MCF 10A (cell line): ENCODE data around the gene CNOT10. TPM values are rescaled to one million over a fixed set of nuclear protein-coding genes. Genes with fewer than 3 reads are reported as not detected.

Experiments
- BruUV-seq: library from RNA; stranded (reverse); fragments of 400-500 nt; replicated peaks from 2 replicates; lab custom pipeline; 2021; lab: Mats Ljungman, UMichigan
- CTCF ChIA-PET: fragments of 300-600 bp; sonication (Branson Sonifier 250); formaldehyde crosslinking; extraction: SDS; loops from one replicate; lab custom pipeline; 2021; ENCODE audit warnings: antibody characterized with exemption, inconsistent platforms; lab: Yijun Ruan, JAX
- POLR2A ChIA-PET: fragments of 300-600, 350-650 bp; sonication (Branson Sonifier 250); formaldehyde crosslinking; extraction: SDS; loops from one replicate; lab custom pipeline; 2020; ENCODE audit warnings: antibody characterized with exemption, inconsistent platforms; lab: Yijun Ruan, JAX
- DNase-seq: peaks from one replicate; pipeline ENCODE4 v3.0.0-alpha.2; 2018; ENCODE audit not compliant: unreplicated experiment
- H3K27ac Mint-ChIP-seq: one replicate; pipeline ENCODE4 v1.8.0; 2022; ENCODE audit warnings: mild to moderate bottlenecking, low read depth, mixed read lengths; ENCODE audit not compliant: unreplicated experiment
- H3K27me3 Mint-ChIP-seq: one replicate; pipeline ENCODE4 v1.8.0; 2022; ENCODE audit warnings: mixed read lengths; ENCODE audit not compliant: insufficient read depth, unreplicated experiment
- H3K36me3 Mint-ChIP-seq: one replicate; pipeline ENCODE4 v1.8.0; 2022; ENCODE audit warnings: mild to moderate bottlenecking, moderate library complexity, mixed read lengths; ENCODE audit not compliant: insufficient read depth, unreplicated experiment
- H3K4me1 Mint-ChIP-seq: one replicate; pipeline ENCODE4 v1.8.0; 2022; ENCODE audit warnings: mixed read lengths; ENCODE audit not compliant: insufficient read depth, unreplicated experiment
- H3K4me3 Mint-ChIP-seq: one replicate; pipeline ENCODE4 v1.8.0; 2022; ENCODE audit warnings: mild to moderate bottlenecking, moderate library complexity, mixed read lengths; ENCODE audit not compliant: unreplicated experiment
- H3K9me3 Mint-ChIP-seq: one replicate; pipeline ENCODE4 v1.8.0; 2022; ENCODE audit warnings: mixed read lengths; ENCODE audit not compliant: unreplicated experiment
- intact Hi-C: fragments of 100-400 bp; cut with micrococcal nuclease; formaldehyde crosslinking; loops from 2 replicates; pipeline ENCODE4 v1.14.1; 2022
- total RNA-seq: library from RNA; stranded (reverse); gene quantifications from 2 replicates; pipeline ENCODE4 v1.2.3, GENCODE V29; 2022
- TF ChIP-seq, protein P1 (sequence below): fragments of 200-600 bp; IDR thresholded peaks from one replicate; pipeline ENCODE4 v1.8.0; 2022; ENCODE audit warnings: antibody characterized with exemption, mild to moderate bottlenecking; ENCODE audit not compliant: unreplicated experiment

CNOT10 gene
- total RNA-seq, 1 experiment from 2014 or later: 53.1 TPM

DNA sequence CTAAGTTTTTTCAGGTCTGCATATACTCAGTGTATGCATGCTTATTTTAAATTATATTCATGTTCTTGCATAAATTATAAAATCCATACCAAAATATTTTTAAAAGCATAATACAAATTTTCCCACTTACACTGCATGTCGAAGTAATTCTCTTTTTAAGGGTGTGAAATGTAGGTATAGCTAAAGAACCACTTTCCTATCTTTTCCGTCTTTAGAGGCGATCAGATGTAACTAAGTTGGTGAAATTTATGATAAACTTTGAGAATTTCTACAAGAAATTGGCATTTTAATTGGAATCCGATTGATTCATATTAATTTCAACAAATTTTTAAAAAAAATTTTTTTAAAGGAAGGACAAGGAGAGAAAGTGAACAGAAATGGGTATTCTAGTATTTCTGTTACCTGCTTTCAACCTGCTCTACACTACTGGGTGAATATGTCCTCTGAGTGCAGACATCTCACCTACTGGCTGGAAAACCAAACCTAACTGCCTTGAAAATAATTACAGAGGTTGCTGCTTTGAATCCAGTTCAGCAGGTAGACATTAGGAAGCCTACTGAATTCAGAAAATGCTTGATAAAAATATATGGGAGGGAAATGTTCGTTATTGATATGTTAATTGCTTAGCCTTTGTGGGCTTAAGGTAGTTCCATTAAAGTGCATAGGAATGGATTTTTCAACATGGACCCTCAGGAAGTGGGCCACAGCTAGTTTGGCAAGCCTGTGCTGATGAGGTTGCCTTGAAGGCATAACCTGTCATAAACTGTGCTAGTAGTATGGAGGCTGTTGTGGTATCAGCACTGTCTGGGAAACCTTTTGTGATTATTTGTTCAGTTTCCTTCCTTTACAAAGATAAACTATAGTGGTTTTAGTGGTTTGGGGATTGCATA lies 137.9 kb downstream of the CNOT10 start:
- no peaks in the 10 kb centered on the region for H3K36me3 Mint-ChIP-seq
- TF ChIP-seq, protein P1, sequence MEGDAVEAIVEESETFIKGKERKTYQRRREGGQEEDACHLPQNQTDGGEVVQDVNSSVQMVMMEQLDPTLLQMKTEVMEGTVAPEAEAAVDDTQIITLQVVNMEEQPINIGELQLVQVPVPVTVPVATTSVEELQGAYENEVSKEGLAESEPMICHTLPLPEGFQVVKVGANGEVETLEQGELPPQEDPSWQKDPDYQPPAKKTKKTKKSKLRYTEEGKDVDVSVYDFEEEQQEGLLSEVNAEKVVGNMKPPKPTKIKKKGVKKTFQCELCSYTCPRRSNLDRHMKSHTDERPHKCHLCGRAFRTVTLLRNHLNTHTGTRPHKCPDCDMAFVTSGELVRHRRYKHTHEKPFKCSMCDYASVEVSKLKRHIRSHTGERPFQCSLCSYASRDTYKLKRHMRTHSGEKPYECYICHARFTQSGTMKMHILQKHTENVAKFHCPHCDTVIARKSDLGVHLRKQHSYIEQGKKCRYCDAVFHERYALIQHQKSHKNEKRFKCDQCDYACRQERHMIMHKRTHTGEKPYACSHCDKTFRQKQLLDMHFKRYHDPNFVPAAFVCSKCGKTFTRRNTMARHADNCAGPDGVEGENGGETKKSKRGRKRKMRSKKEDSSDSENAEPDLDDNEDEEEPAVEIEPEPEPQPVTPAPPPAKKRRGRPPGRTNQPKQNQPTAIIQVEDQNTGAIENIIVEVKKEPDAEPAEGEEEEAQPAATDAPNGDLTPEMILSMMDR: no peak
- intact Hi-C loops: no loop called here
- DNase-seq: no peak
- ChIA-PET POLR2A (interaction anchor here (0.7 kb wide), 2 partner anchors 34 to 146 kb away, joined by 3 read pairs; no protein-coding TSS in a partner anchor), CTCF (no interaction called here)
- no peaks in the 10 kb centered on the region for H3K9me3 Mint-ChIP-seq
- no TSS peak for BruUV-seq
- no peak overlapping the region for H3K4me3 Mint-ChIP-seq
- H3K4me1 Mint-ChIP-seq: no peaks in the 10 kb centered on the region
- no peaks in the 10 kb centered on the region for H3K27me3 Mint-ChIP-seq
- no peak overlapping the region for H3K27ac Mint-ChIP-seq

Other genes starting within 250 kb of the CNOT10 start
- gene CMTM6, start 182.3 kb upstream of the CNOT10 start, total RNA-seq: 27.2 and 32.2 TPM in 2 replicates
- 39.1 and 47.6 TPM in 2 replicates for gene DYNC1LI1, start 114.3 kb upstream of the CNOT10 start, total RNA-seq
- 0.05 TPM in 2 replicates for gene TRIM71, start 132.8 kb downstream of the CNOT10 start, total RNA-seq